GM19099 (cell line): ENCODE measurements around the gene DUSP6.

ENCODE experiments used
- POLR2A ChIP-seq: IDR thresholded peaks from 3 replicates; pipeline ENCODE4 v1.6.1; 2011; ENCODE audit warnings: low read depth; ENCODE audit not compliant: insufficient read length; ENCODE audit errors: extremely low read depth

Gene DUSP6

DNA sequence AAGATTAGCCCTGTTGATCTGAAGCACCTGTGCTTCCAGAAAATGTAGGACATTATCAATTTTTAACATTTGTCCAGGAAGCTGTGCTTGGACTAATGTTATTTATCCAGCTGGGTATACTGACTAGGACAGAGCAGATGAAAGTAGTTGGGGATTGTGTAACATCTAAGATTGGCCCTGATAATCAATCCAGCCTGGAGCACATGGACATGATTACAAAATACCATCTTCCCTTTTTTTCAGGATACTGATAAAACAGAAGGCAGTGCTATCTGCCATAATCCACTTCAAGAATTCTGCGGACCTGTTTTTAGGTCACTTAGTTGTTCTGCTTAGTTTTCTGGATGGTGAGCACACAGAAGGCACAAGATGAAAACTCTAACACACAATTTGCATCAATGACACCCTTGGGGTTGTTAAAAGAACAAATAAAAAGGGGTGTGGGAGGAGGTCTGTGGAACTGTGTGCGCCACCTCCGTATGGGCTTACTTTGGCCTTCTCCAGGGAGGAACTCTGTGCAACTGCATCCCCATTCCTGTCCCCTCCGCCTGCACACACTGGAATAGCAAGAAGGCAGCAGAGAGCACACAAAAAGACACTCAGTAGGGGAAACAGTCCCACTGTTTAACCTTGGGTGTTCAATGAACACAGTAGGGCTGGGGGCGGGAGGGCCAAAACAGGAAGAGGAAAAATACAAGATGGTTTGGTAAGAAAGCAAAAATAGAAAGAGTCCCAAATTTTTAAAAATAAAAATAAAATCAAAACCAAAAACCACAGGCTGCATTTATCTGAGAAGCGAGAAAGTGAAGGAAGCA lies 31.1 kb upstream of the DUSP6 start:
- TF ChIP-seq POLR2A = no peak

DNA sequence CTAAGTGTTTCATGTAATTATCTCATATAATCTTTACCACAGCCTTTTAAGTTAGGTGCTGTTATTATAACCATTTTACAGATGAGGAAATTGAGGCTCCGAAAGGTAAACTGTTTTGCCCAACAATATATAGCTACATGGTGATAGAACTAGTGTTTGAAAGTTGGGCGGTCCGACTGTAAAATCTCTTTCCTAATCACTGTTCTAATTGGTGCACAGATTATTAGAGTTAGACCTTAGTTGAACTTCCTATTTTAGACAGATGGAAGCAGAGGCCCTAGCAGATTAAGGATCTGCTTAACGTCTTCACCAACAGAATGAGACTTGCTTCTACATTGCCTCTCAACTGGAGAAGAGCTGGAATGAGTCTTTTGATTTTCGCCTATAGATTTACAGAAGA lies 30.0 kb upstream of the DUSP6 start:
- TF ChIP-seq POLR2A = no peak

DNA sequence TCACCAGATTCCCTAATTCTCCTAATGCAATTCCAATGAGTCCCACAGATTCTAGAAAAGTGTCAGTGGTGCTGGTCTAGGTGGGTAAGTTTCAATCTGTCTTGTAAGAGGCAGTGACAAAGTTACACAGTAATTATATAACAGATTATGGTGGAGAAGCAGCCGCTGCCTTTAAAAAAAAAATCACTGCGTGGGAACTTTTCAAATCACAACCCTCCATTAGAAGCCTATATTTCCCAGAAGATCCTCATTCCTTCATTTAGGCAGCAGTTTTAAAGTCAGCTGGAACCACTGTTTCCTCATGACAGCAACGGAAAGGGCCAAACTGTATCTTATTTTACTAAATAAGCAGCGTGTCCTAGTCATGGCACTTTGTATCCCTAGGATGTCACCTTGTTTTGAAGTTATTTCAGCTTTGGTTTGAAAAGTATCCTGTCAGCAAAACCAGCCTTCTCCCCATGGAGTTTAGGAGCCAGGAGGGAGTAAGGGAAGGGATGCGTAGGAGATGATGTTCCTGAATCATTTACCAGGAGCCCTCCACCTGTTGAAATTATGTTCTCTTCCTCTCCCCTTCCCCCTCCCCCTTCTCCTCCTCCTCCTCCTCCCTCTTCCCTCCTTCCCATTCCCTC lies 27.7 kb upstream of the DUSP6 start:
- TF ChIP-seq POLR2A = no peak

DNA sequence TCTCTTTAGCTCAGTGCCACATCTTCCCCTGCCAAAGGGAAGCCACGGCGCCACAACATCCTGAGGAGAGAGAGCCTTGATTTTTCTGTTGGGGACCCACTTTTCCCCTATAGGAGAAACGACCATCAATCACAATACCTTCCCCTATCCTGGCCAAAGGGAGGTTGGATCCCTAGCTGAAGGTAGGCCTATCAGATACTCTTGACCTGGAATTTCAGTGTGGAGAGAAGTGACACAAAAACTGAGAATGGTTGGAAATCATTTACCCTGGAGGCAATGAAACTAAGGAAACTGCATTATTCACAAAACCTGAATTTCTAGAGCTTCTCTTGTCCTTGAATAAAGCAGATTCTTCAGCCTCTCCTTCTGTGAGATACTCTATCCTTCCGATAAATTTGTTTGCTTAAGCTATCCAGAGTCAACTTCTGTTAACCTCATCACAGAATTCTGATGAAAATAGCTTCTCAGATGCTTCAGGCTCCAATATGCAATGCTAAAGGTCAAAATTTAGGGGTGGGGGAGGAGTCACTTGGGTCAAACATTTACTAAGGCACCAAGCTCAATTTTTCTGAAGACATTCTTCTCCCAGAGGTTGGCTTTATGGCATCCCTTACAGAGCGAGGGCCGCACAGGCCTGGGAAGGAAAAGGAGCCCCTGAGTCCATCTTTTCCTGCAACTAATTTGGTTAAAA lies 27.0 kb upstream of the DUSP6 start:
- no peak for TF ChIP-seq POLR2A

DNA sequence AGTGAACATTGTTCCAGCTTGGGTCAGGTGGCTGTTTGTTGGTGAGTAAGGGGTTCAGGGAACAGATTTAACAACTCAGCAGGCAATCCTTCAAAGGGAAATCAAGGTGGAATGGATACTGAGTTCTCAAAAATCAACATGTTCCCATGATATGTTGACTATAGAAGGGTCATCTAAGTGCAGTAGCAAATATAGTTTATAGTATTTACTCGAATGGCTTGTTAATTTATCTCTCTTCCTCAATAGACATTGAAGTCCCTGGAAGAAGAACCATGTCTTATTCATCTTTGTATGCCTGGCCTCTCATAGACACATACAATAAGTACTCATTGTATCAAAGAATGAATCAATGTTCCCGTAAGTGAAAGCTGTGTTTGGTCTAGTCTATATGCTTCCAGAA lies 24.5 kb upstream of the DUSP6 start:
- no peak for TF ChIP-seq POLR2A

DNA sequence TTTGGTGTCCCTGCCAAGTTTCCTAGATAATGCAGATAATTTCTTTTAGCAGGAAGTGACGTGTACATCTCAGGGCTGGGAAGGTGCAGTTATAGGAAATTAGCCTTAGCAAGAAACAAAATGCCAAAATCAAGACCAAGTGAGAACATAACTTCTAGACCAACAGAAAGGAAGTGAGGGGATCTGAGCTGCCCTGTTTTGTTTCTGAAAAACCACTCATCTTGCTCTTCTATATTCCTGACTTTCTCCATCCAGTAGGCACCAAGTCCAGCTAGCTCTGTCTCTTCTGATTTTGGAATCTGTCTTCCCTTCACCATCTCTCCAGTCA lies 23.9 kb upstream of the DUSP6 start:
- no peak for TF ChIP-seq POLR2A

- no peak for TF ChIP-seq POLR2A
Measured at GRCh38 chr12:89373763-89374572, 21.7 kb upstream of the DUSP6 start.

GRCh38 chr12:89372584-89373370 lies 20.5 kb upstream of the DUSP6 start:
- no peak for TF ChIP-seq POLR2A

- TF ChIP-seq POLR2A = no peak
Measured at GRCh38 chr12:89370850-89371249, 18.5 kb upstream of the DUSP6 start.

DNA sequence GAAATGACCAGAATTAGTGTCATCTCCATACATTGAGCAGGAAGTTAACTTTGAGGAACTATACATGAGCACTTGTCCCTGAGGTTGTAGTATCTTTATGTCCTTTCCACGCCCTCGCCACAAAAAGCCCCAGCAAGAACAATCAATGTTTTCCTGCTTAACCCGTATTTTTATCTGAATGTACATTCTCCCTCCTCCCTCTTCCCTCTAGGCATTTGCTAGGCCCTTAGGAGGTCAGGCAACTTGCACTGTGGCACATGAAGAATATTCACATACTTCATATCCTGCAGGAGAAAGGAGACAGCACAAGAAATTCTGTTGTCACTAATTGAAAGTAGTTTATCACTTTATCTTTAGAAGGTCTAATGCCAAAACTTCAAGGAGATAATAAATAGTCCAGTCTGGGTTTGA lies 18.1 kb upstream of the DUSP6 start:
- no peak for TF ChIP-seq POLR2A

- TF ChIP-seq POLR2A = no peak
Measured at GRCh38 chr12:89369166-89369565, 16.9 kb upstream of the DUSP6 start.

DNA sequence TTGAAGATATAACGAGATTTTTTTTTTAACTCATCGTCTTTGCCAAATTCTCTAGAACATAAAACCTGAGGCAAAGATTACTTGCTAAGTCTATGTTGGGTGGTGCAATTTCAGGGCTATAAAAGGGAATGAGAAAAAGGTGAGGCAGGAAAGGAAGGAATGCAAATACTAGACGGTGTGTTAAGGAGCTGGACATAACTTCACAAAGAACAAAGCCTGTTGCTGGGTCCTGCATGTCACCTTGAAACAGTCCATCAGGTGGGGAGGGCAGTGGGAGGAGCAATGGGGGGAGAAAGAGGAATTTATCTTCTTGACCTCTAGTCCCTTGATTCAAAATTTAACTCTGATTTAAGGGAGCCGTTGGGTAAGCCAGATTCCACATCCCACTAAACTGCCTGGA lies 16.1 kb upstream of the DUSP6 start:
- no peak for TF ChIP-seq POLR2A

DNA sequence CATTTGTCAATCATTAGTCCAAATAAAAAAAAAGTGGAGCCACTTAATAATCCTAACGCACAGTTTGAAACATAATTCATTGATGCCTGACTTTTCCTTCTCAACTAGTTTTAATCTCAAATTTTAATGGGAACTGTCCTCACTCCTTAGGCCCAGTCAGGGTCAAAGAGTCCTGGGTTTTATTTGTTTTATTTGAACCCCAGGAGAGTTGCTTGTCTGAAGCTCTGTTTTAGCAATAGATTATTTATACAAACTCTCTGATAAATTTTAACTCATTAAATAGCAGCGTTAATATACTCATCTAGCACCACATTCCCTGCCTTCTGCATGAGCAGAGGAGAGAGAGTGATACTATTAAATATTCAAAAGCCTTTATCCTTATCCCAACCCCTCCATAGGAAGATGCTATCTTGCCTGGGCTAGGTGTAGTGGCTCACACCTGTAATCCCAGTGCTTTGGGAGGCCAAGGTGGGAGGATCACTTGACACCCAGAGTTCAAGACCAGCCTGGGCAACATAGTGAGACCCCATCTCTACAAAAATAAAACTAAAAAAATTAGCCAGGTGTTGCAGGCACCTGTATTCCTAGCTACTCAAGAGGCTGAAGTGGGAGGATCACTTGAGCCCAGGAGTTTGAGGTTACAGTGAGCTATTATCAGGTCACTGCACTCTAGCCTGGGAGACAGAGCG lies 14.5 kb upstream of the DUSP6 start:
- TF ChIP-seq POLR2A = no peak

DNA sequence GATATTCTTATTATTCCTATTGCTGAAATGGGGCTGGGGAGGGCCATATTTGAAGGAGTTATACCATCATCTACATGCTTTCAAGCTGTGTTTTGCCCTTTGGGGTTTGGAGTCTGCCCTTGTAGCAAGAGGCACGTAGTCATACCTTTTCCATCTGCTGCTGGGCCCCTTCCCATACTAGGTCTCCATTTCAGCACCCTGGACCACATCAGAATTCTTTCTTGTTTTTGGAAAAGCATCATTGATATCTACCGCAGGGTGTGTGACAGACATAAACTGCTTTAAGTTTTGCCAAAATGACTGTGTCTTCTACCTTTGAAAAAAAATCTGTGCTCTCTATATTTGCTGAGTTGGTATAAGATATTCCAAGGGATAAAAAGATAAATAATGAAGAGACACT lies 12.3 kb upstream of the DUSP6 start:
- no peak for TF ChIP-seq POLR2A
